ENCODE results near the gene BEND4.
"Not testable (repeated sequence)": the region's sequence is repeated elsewhere in the genome, so short reads cannot be mapped to it uniquely, and the experiment has no call there.

The BEND4 gene

DNA sequence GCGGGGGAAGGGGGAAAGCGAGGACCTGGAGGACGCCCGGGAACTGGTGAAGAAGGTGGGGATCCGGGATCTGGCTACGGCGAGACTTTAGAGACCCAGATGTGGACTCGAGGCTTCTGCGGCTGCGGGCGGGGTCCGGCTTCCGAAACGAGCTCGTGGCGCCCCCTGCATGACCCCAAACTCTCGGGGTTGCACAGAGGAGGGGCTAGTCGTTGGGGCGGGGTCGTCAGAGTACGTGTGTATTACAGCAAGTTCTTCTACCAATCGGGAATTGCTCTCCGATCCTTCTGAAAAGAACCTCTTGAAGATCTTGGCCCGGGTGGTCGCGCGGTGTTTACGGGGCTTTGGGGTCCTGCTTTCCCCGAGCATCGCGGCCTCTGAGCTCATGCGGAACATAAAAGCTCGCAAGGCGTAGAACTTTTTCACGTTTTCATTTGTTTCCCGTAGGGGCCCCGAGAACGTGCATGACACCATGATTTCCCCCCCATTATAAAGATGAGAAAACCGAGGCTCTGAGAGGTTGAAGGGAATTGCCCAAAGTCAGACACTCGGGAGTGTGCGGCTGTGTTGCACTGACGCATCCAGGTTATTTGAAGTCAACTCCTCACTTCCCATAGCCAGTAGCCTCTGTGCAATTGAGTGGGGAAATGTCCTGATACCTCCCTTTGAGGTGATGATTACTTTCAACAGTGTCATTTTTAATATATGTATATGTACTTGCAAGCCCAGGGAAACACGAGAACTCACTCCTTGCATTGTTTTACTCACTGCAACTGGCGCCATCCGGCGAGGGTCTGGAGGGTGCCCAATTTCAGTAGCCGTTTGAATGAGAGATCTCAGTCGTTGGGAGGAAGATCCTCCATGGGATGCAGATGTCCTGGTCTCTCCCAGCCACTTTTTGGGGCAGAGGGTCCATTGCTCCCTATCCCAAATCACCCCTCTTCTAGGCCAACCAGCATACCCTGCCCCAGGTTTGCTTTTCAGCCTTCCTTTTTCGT, at the start of gene BEND4:
BEND4 (minus strand) TSS at position 149 of the 998 bp plus-strand sequence. CDS start 512 bp downstream, outside the sequence.
- DNase-seq, result peak; percentile 75

DNA sequence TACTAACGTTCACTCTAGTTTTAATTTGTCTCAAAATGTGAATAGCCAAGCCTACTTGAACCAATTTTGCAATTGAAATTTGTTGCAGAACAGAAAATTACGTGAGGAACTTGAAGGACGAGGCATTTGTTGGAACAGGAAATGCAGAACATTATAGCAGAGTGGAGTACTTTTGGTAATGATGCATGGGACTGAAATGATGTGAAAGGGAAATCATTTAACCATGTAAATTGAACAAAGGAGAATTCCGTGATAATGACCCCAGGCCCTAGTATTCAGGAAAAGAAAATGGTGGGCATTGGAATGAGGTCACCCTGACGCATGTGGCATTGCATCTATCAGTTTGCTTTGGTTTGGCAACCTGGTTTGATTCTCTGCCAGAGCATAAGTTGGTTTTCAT, 44.9 kb upstream of the BEND4 start:
- no peak for DNase-seq

DNA sequence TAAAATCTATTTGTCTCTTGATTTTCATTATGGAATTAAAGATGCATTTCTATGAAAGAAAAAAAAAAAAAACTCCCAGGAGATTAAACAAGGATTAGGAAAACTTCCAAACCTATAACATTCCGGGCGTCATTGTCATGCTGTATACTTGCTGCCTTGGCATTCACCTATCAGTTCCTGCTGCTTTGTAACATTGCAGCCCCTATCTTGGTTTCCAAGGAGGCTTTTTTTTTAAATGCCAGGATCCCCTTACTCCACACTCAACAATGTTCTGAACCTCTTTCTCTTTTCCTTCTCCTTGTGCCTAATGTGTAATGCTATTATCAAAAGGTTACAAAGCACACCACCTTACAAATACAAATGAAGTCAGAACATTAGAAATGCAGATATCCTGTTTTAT, 20.5 kb upstream of the BEND4 start:
- DNase-seq, result no peak

DNA sequence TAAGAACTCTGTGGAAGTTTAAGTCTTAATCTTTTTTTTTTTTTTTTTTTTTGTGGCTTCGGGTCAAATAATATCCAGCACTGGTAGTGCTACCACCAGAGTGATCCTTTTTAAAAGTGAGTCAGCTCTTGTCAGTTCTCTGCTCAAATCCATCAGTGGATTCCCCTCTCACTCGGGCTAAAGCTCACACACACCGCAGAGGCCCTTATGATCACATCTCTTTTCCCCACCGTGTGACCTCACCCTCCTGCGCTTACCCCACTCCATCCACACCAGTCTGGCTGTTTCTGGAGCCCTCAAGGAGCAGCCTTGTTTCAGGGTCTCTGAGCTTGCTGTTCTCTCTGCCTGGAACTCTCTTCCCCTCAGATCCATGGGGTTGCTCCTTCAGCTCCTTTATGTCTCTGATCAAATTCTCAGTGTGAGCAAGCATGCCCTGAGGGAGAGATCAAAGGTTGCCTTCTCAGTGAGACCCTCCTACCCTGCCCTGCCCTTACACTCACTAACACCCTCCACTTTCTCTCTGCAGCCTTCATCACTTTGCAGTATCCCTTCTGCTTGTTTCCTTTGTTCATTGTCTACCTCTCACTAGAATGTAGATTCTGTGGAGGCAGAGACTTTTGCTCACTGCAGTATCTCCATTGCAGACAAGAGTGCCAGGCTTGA, 19.8 kb upstream of the BEND4 start:
- no peak for DNase-seq

DNA sequence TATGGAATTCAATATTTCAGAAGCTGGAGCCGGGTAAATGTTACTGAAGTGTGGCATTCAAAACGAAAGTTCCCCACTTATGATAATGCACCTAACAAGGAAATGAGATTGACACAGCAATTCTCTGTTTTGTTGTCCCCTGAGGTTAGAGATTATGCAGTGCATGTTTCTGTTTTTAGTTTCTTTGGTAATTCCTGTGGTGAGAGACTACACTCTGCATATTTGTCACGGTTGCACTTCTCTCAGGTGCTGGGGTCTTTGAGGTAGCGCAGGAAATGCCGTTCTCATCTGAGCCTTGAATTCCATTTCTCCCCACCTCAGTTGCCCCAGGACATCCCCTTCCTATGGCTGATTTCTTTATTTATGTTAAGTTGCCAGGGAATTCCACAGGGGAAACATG, 15.3 kb upstream of the BEND4 start:
- no peak for DNase-seq

DNA sequence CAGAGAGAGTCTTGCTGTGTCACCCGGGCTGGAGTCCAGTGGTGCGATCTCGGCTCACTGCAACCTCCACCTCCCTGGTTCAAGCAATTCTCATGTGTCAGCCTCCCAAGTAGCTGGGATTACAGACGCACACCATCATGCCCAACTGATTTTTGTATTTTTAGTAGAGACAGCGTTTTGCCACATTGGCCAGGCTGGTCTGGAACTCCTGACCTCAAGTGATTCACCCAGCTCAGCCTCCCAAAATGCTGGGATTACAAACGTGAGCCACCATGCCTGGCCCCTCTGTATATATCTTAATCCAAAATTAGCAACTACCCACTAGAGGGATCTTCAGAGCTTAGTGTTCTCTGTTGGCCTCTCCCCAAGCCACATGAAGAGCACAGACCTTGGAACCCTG, 13.7 kb upstream of the BEND4 start:
- not testable (repeated sequence) for DNase-seq

DNA sequence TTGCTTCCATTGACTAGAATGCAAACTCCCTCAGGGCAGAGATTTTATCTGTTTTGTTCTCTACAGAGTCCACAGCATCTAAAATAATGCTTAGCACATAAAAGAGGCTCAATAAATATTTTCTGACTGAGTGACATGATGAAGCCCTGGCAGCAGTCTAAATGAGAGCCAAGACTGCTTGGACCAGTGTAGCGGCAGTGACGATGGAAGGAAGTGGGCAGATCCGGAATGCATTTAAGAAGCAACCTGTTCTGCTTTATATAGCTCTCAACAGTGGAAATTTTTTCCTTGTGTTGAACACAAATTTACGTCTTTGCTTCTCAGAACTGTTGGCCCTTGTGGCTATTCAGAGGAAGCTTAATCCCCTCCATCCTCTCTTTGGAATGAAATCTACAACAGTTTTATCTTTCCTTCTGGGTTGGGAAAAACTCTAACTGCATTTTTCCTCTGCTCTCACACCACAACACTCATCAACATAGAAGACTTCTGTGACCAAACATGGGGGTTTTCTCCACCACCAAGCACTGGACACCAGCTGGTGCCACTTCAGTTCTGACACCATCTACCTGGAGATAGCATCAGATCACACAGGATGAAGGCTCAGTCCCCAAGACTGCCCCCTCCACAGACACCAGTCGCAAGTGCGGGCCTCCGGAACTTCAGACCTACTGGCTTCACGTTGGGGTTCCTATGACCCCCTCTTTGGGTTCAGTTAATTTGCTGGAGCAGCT, 7.0 kb upstream of the BEND4 start:
- peak; percentile 24 for DNase-seq

DNA sequence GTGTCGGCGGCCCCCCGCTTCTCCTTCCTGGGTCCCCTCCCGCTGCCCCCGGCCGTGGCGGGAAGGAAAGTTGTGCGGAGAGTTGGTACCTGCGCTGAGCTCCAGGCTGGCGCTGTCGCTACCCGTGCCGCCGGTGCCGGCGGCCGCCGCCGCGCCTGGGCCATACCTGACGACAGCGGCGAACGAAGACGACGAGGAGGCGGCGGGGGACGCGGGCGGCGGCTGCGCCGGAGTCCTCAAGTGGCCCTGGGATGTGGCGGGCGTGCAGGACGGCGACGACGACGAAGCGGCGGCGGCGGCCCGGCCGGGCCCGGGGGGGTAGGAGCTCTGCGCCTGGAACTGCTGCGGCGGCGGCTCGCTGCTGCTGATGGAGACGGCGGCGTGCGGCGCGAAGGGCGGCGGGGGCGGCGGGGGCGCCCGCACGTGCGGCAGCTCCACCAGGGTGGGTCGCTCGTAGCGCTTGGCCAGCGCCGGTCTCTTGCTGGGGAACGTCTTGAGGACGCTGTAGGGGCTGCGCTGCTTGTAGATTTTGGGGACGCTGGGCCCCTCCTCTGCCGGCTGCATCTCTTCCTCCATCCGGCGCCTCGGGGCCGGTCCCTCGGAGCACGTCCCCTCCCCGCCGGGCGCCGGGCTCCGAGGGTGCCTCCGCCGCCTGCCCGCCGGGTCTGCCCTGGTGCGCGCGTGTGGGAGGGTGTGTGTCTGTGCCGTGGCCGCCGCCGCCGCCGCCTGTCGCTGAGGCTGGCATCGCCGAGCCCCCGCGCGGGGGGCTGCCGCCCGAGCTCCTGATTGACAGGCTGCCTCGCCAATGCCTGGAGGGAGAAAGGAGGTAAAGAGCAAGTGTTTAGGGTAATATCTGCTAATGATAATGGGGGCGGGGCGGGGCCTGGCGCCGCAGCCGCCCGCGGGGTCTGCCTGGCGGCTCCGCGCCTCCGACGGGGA, 618 bp downstream of the BEND4 start:
- peak; percentile 75 for DNase-seq

DNA sequence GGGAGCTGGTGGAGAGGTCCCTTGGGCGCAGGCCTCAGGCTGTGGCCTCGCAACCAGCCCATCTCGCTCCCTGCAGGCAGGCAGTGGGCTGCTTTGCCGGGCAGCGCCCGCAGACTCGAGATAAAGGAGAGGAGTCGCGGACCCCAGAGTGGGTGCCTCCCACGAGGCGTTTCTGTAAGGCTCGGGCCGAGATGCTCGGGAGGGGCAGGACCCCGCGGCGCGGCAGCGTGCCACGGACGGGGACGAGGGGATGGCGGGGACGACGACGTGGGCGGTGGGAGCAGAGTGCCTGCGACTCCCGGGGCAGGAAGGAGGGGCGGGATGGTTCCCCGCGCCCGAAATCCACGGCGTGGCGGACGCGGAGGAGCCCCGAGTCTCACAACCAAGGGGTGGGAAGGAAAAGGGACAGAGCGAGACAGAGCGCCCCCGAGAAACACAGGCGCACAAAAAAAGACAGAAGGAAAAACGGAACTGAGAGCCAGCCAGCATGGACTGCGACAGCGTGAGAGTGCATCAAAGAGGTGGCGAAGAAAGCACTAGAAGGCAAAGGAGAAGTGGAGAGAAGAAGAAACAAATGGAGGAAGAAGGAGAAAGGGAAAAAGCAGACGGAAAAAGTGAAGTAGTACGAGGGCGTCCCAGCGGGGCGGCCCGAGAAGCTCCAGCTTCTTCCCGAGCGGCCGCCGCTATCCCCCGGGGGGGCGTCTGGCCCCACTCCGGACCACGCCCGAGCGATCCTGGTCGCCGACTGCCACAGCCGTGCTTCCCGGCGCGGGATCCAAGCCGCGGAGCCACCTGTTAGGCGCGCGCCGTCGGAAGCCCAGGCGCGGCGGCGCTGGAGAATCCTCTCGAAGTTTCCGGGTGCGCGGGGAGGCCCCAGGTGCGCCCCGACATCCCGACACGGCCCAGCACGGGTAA, 1.5 kb downstream of the BEND4 start:
- DNase-seq, result peak; percentile 28

DNA sequence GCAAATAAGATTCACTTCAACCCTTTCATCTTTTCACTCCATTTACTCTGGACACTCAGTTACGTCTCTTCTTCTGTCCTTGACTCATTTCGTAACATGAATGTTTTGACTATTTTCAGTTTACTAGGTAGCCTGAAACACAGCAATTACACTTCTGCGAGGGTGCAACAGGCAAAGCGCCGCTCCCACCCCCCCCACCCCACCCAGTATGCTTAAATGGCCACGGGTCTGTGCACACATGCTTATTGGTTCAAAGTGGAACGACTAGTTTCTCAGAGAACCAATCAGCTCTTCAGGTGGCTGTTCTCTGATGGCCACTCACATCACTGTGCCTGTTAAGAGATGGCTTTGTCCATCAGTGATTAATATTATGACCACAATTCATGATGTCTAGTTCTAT, 3.5 kb downstream of the BEND4 start:
- DNase-seq, result no peak

DNA sequence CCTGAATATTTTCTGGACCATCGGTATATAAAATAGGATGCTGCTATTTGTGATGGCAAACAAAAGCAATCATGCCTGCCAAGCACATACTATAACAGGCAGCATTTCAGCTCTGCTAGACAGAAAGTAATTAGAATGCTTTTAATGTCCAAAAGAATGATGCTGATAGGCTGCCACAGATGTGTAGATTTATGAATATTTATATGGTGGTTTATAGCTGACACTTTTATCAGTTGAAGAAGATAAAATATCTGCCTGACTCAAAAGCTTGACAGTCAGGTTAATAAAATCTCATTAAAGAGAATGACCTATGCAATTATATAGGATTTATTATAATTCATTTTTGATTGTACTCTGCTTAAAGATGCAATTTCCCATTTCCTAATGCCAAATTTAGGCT, 4.0 kb downstream of the BEND4 start:
- DNase-seq, result no peak

DNA sequence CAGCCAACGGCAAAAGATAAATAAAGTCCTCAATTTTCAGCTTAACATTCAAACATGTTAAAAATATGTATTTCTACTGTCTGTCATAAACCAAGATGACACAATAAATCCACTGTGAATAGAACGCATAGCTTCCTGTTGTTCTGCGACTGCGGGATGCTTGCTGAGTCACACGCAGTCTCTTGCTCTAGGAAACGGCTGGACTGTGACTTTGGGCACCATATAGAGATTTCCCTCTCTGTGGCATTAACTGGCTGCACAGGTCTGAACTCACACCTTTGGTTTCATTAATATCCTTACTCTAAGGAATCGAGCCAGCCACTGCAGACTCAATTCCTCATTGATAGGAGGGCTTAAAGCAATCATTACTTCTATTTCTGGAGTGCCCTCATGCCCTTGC, 8.4 kb downstream of the BEND4 start:
- no peak for DNase-seq

DNA sequence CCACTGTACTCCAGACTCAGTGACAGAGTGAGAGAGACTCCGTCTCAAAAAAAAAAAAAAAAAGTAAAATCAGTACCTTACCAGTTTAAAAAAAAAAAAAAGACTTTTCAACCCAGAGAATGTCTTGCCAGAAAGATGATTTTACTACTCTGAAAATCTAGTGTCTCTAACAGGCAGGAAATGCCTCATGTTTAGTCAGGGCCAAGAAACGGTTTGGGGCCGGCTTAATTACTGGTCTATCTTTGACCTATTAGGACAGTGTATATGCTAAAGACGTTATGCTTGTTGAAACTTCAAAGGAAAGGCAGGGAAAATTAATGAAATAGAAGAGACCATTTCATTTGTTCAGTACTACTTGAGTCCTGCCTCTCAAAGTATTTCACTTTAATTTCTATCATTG, 9.9 kb downstream of the BEND4 start:
- DNase-seq, result no peak

DNA sequence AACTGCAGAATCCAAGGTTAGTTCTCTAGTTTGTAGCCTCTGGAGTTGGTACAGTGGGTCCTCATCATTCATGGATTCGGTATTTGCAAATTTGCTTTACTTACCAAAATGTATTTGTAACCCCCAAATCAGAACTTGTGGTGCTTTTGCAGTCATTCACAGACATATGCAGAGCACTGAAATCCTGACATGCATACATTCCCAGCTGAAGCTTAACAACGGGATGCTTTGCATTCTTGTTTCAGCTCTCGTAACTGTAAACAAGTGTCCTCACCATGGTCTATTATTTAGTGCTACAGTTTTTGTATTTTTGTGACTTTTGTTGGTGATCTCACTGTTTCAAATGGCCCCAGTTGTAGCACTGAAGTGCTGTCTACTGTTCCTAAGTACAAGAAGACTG, 16.1 kb downstream of the BEND4 start:
- DNase-seq, result no peak

DNA sequence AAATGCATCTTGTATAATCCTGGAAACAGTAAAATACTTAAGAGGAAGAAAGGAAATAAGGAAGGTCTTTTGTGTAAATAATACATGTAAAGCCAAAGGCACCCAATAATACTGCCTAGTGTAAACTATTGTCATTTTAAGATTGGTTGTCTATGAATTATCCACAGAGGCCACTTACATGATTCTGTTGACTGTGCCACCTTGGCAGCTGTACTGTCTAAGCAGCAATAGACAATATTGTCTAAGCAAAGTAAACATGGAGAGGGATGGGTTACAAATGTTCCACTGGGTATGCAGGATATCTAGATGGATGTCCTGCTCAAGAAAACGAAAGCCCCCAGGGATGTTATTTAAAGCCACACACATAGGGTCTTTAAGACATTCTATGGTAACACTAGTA, 19.4 kb downstream of the BEND4 start:
- DNase-seq, result no peak

DNA sequence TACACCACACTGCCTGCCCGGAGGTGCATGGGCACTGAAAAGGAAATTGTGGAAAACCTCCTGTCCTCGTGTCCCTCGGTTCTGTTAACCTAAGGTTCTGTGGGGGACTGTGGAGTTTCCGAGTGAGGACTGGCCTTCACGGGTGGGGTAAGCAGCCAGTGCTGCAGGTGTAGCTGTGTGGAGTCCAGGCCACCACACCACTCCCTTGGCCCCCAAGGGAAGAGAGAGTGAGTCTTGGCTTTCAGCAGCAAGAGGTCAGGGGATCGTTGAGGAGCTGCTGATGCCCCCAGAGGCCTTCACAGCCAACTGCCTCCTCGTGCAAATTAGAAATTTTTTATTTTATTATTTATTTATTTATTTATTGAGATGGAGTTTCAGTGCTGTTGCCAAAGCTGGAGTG, 20.4 kb downstream of the BEND4 start:
- DNase-seq, result no peak

DNA sequence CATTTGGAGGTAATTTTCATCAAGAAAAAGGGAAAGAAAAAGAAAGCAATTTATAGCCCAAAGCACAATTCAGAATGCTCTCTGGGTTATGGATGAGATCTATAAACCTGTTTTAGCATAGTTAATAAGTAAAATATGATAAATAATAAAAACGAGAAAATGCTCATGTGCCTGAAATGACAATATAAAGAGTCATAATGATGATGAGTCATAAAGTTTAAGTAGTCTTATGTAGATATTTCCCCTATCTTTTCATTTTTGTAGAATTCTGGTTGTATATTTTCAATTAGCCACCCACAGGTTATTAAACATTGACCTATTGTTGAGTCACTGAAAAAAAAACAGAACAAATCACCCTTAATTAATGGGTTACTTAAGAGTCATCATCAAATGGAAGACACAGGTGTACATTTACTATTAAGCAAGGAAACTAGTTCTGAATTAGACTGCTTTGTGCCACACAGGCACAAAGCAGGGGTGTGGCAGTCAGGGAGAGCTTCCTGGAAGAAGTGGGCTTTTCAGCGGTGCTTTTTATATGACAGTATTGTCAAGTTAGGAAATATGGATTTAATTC, 29.3 kb downstream of the BEND4 start:
- DNase-seq, result no peak

DNA sequence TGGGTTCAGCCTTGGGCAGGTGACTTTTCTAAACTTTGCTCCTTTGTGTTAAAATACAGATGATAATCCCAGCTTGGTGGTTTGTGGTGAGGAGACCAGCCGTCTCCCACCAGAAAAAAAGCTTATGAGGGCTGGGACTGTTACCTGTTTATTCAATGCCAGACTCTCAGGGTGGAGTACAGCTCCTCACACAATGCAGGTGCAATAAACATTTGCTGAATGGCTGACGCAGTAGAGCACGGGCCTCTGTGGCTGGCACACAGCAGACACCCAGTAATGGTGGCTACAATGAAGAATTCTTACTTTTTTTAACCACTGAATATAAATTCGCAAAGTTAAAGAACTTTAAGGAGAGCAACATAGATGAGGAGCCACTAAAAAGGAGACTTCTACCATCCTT, 30.2 kb downstream of the BEND4 start:
- DNase-seq, result no peak

DNA sequence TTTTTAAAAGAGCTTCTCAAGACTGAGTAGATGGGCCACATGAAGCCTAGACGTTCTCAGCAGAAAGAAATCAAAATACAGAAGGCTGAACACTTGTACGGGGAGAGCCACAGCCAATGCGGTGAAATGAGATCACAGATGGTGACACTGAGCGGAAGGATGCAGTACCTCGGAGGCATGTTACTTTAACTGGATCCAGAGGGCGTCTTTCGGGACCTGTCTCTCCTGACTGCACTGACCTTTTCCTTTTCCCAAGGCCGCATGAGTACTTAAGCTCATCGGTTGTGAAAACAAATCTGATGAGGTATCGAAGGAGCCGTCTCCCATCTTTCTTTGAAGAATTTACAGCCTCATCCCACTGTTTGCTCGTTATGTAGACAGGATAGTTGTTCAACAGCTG, 32.6 kb downstream of the BEND4 start:
- no peak for DNase-seq

DNA sequence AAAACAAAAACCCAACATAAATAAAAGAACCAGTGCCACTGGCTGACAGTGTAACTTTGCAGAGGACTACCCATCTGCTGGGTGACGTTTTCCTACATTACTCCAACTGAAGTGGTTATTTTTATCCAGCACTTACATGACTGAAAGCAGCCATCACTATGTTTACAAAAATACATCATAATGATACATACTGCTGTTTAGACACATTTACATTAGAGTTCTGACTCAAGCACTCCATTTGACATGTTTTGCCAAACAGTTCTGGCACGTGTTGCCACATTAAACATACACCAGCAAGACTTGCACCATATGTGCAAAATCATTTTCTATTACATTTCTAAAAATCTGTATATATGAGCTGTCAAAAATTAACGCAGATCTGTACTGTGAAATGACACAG, 39.6 kb downstream of the BEND4 start:
- no peak for DNase-seq

DNA sequence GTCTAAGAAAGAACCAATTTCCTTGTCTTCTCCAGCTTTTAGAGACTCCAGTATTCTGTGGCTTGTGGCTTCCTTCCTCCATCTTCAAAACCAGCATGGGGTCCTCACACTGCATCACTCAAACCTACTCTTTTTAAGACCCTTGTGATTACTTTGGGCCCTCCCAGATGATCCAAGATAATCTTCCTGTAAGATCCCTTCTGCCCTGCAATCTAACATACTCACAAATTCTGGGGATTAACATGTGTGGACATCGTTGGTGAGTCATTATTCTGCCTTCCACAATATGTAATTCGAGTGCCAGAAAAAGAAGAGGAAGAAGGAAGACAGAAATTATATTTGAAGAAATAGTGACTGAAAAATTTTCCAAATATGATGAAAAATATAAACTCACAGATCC, 47.9 kb downstream of the BEND4 start:
- DNase-seq, result no peak
